GM23338 (cell line): ENCODE measurements around the gene MYRF. TPM values are rescaled to one million over a fixed set of nuclear protein-coding genes. Genes with fewer than 3 reads are reported as not detected.

Source experiments
- ATAC-seq: fragments of 200-7000 bp; cut with Tn5 transposase; 3 replicates; pipeline ENCODE4 v1.9.1; 2020
- DNase-seq: peaks from one replicate; pipeline ENCODE4 v3.0.0-alpha.2; 2015; ENCODE audit warnings: low spot score
- H2AFZ ChIP-seq: fragments of 200-600 bp; sonication (generic); 2 replicates; pipeline ENCODE4 v1.8.0; 2016; ENCODE audit warnings: antibody characterized with exemption, mild to moderate bottlenecking, moderate library complexity
- H3F3A ChIP-seq: fragments of 200-600 bp; sonication (generic); replicated peaks from 2 replicates; pipeline ENCODE4 v1.8.0; 2017; ENCODE audit warnings: antibody characterized with exemption, mixed run types, low read depth
- H3K27ac ChIP-seq: fragments of 200-600 bp; sonication (generic); 2 replicates; pipeline ENCODE4 v1.6.1; 2016; ENCODE audit warnings: low read depth
- H3K27me3 ChIP-seq: fragments of 200-600 bp; sonication (generic); 2 replicates; pipeline ENCODE4 v1.8.0; 2016; ENCODE audit warnings: mild to moderate bottlenecking, mixed run types, moderate library complexity; ENCODE audit not compliant: insufficient read depth
- H3K36me3 ChIP-seq: fragments of 200-600 bp; sonication (generic); 2 replicates; pipeline ENCODE4 v1.8.0; 2016; ENCODE audit warnings: mild to moderate bottlenecking; ENCODE audit not compliant: insufficient read depth
- H3K4me1 ChIP-seq: fragments of 200-600 bp; sonication (generic); 2 replicates; pipeline ENCODE4 v1.8.0; 2016; ENCODE audit warnings: mild to moderate bottlenecking, moderate library complexity; ENCODE audit not compliant: insufficient read depth
- H3K4me2 ChIP-seq: fragments of 200-600 bp; sonication (generic); 2 replicates; pipeline ENCODE4 v1.7.1; 2017; ENCODE audit warnings: mixed run types
- H3K4me3 ChIP-seq: fragments of 200-600 bp; sonication (generic); 2 replicates; pipeline ENCODE4 v1.6.1; 2016; ENCODE audit warnings: mixed run types
- H3K79me2 ChIP-seq: fragments of 200-600 bp; sonication (generic); replicated peaks from 2 replicates; pipeline ENCODE4 v1.8.0; 2017; ENCODE audit warnings: mild to moderate bottlenecking; ENCODE audit not compliant: insufficient read depth
- H3K9me2 ChIP-seq: fragments of 200-600 bp; sonication (generic); 2 replicates; pipeline ENCODE4 v1.8.0; 2017; ENCODE audit not compliant: insufficient read depth
- H4K20me1 ChIP-seq: fragments of 200-600 bp; sonication (generic); replicated peaks from 2 replicates; pipeline ENCODE4 v1.8.0; 2017; ENCODE audit warnings: mild to moderate bottlenecking; ENCODE audit not compliant: insufficient read depth
- H3K27ac Mint-ChIP-seq: 2 replicates; pipeline ENCODE4 v1.8.0; 2020; ENCODE audit warnings: inconsistent platforms, mild to moderate bottlenecking, moderate library complexity, mixed read lengths
- H3K27me3 Mint-ChIP-seq: 3 replicates; pipeline ENCODE4 v1.8.0; 2022; ENCODE audit warnings: low read depth, mild to moderate bottlenecking, moderate library complexity, mixed read lengths, inconsistent platforms; ENCODE audit not compliant: insufficient read depth, poor library complexity
- H3K36me3 Mint-ChIP-seq: 3 replicates; pipeline ENCODE4 v1.8.0; 2021; ENCODE audit warnings: low read depth, mild to moderate bottlenecking, inconsistent platforms, moderate library complexity, mixed read lengths
- H3K4me1 Mint-ChIP-seq: 3 replicates; pipeline ENCODE4 v1.8.0; 2020; ENCODE audit warnings: mild to moderate bottlenecking, inconsistent platforms, mixed read lengths
- H3K4me3 Mint-ChIP-seq: 3 replicates; pipeline ENCODE4 v1.8.0; 2021; ENCODE audit warnings: moderate library complexity, mild to moderate bottlenecking, inconsistent platforms, mixed read lengths
- H3K9me3 Mint-ChIP-seq: 3 replicates; pipeline ENCODE4 v1.8.0; 2020; ENCODE audit warnings: moderate library complexity, mild to moderate bottlenecking, inconsistent platforms, mixed read lengths
- CTCF ChIP-seq, 2 experiments: fragments of 200-600 bp in 1 of 2; sonication (generic) in 1 of 2; conservative IDR thresholded peaks; 2 replicates each; pipeline versions ENCODE4 v1.5.1 to v1.6.1; 2016 to 2017; ENCODE audit warnings: antibody characterized with exemption in 2 of 2, low read depth in 2 of 2, mild to moderate bottlenecking in 2 of 2, moderate library complexity in 1 of 2
- ETS1 ChIP-seq: IDR thresholded peaks from 2 replicates; pipeline ENCODE4 v1.6.1; 2016; ENCODE audit warnings: antibody characterized with exemption
- EZH2 ChIP-seq: fragments of 200-600 bp; sonication (generic); IDR thresholded peaks from one replicate; pipeline ENCODE4 v1.8.0; 2017; ENCODE audit warnings: antibody characterized with exemption, mild to moderate bottlenecking, low read depth; ENCODE audit not compliant: unreplicated experiment
- EZH2phosphoT487 ChIP-seq: fragments of 200-600 bp; sonication (generic); IDR thresholded peaks from one replicate; pipeline ENCODE4 v1.8.1; 2018; ENCODE audit warnings: antibody characterized with exemption; ENCODE audit not compliant: unreplicated experiment
- JUNB ChIP-seq: IDR thresholded peaks from one replicate; pipeline ENCODE4 v1.6.1; 2016; ENCODE audit warnings: antibody characterized with exemption; ENCODE audit not compliant: unreplicated experiment
- NANOG ChIP-seq: IDR thresholded peaks from 2 replicates; pipeline ENCODE4 v1.6.1; 2016; ENCODE audit warnings: antibody characterized with exemption, borderline replicate concordance
- REST ChIP-seq: IDR thresholded peaks from one replicate; pipeline ENCODE4 v1.6.1; 2018; ENCODE audit warnings: antibody characterized with exemption; ENCODE audit not compliant: unreplicated experiment
- STAT1 ChIP-seq: IDR thresholded peaks from one replicate; pipeline ENCODE4 v1.6.1; 2016; ENCODE audit warnings: antibody characterized with exemption; ENCODE audit not compliant: unreplicated experiment
- ZNF114 ChIP-seq: fragments of 250-450 bp; sonication (Bioruptor Pico); IDR thresholded peaks from 2 replicates; pipeline ENCODE4 v1.5.0; 2020; ENCODE audit warnings: mild to moderate bottlenecking, moderate library complexity
- ZNF331 ChIP-seq: fragments of 250-450 bp; sonication (Bioruptor Pico); IDR thresholded peaks from 2 replicates; pipeline ENCODE4 v1.5.0; 2020; ENCODE audit warnings: low read depth, mild to moderate bottlenecking, moderate library complexity
- polyA plus RNA-seq: library from polyadenylated mRNA; unstranded; fragments of >200 nt; fragmentation: Nextera tagmentation; extraction: Ambion mirVana; gene quantifications from 2 replicates; pipeline ENCODE4 v1.2.1, GENCODE V29; 2016
- total RNA-seq: library from RNA; depleted of rRNA; stranded (reverse); fragments of >200 nt; shearing (Covaris generic); gene quantifications from 2 replicates; pipeline ENCODE4 v1.2.3, GENCODE V29; 2014

MYRF gene
- total and polyA plus RNA-seq, 2 experiments from 2014 or later, result 1.9 to 5.5 TPM

GRCh38 chr11:61714316-61714715 lies 38.1 kb upstream of the MYRF start:
- Histone ChIP-seq H2AFZ (no peak overlapping the region), H3K4me2 (no peak overlapping the region), H3K79me2 (no peaks in the 10 kb centered on the region), H3K36me3 (no peaks in the 10 kb centered on the region), H3K27me3 (no peaks in the 10 kb centered on the region), H3F3A (0 out of 2 replicates have a peak, but pooled peaks cover 4% of the 10 kb centered on the region), H3K4me1 (peaks cover 22% of the 10 kb centered on the region; the same call in 1 of the 2 replicates), H3K27ac (no peak overlapping the region), H3K4me3 (no peak overlapping the region), H4K20me1 (no peaks in the 10 kb centered on the region), H3K9me2 (no peaks in the 10 kb centered on the region)
- no peaks in the 10 kb centered on the region for H3K36me3 Mint-ChIP-seq
- H3K27me3 Mint-ChIP-seq, result peaks cover 15% of the 10 kb centered on the region
- no peak overlapping the region for H3K27ac Mint-ChIP-seq
- no peaks in the 10 kb centered on the region for H3K9me3 Mint-ChIP-seq
- DNase-seq (no peak), ATAC-seq (no peak)
- TF ChIP-seq ZNF114 (CRISPR knock-in tag) (no peak), EZH2 (no peak), ETS1 (no peak), CTCF (conservative IDR thresholded peaks at IDR 0.05; ENCODE audit: low read depth in 2 of 2) (no peak), STAT1 (no peak), ZNF331 (no peak)
- peaks cover 55% of the 10 kb centered on the region for H3K4me1 Mint-ChIP-seq
- no peak overlapping the region for H3K4me3 Mint-ChIP-seq

- Histone ChIP-seq H3K36me3 (no peaks in the 10 kb centered on the region), H3K4me3 (no peak overlapping the region), H2AFZ (no peak overlapping the region), H4K20me1 (no peaks in the 10 kb centered on the region), H3K79me2 (no peaks in the 10 kb centered on the region), H3K4me2 (no peak overlapping the region), H3F3A (0 out of 2 replicates have a peak, but pooled peaks cover 4% of the 10 kb centered on the region), H3K9me2 (no peaks in the 10 kb centered on the region), H3K27ac (no peak overlapping the region), H3K4me1 (peaks cover 22% of the 10 kb centered on the region; the same call in 1 of the 2 replicates), H3K27me3 (no peaks in the 10 kb centered on the region)
- no peaks in the 10 kb centered on the region for H3K9me3 Mint-ChIP-seq
- DNase-seq, result no peak
- no peak for ATAC-seq
- no peak overlapping the region for H3K27ac Mint-ChIP-seq
- H3K27me3 Mint-ChIP-seq, result peaks cover 13% of the 10 kb centered on the region
- no peak overlapping the region for H3K4me3 Mint-ChIP-seq
- peaks cover 56% of the 10 kb centered on the region for H3K4me1 Mint-ChIP-seq
- H3K36me3 Mint-ChIP-seq, result no peaks in the 10 kb centered on the region
- TF ChIP-seq NANOG (no peak), CTCF (conservative IDR thresholded peaks at IDR 0.05; ENCODE audit: low read depth in 2 of 2) (no peak), ZNF114 (CRISPR knock-in tag) (no peak), EZH2phosphoT487 (no peak), ETS1 (no peak), REST (no peak), JUNB (no peak), STAT1 (no peak)
These were observed 37.5 kb upstream of the MYRF start for GRCh38 chr11:61714916-61715315.
